Kidney (tissue), 14 donors: ENCODE data around the gene CD84. TPM values are rescaled to one million over a fixed set of nuclear protein-coding genes. Genes with fewer than 3 reads are reported as not detected.
A peak's percentile ranks its signal among the peaks of the same experiment; 100 is the strongest.
"Not testable (repeated sequence)": the region's sequence is repeated elsewhere in the genome, so short reads cannot be mapped to it uniquely, and the experiment has no call there.

Experiments used
- DNase-seq, 5 donors: peaks; one replicate each; pipeline ENCODE4 v3.0.0-alpha.2; 2013 to 2020
- FAIRE-seq: peaks from 2 replicates; lab custom pipeline; 2012; peaks lifted over from hg19 to GRCh38; lab: Jason Lieb, UNC
- H3K27ac ChIP-seq, 2 donors: one replicate each; pipeline ENCODE4 v1.7.0; 2013; ENCODE audit warnings: low read depth in 2 of 2, low read length in 2 of 2, inconsistent platforms in 1 of 2
- H3K27me3 ChIP-seq: one replicate; pipeline ENCODE4 v1.7.1; 2013; ENCODE audit warnings: low read length, inconsistent platforms; ENCODE audit not compliant: control insufficient read depth, insufficient read depth
- H3K36me3 ChIP-seq, 3 donors: one replicate each; pipeline versions ENCODE4 v1.7.0 to v1.7.1; 2013; ENCODE audit warnings: low read length in 3 of 3, control low read depth in 1 of 3, inconsistent platforms in 1 of 3; ENCODE audit not compliant: insufficient read depth in 3 of 3, control insufficient read depth in 2 of 3
- H3K4me1 ChIP-seq, 3 donors: one replicate each; pipeline versions ENCODE4 v1.7.0 to v1.7.1; 2013; ENCODE audit warnings: low read length in 3 of 3, inconsistent platforms in 1 of 3, low read depth in 1 of 3; ENCODE audit not compliant: control insufficient read depth in 2 of 3, insufficient read depth in 2 of 3
- H3K4me3 ChIP-seq, 3 donors: one replicate each; pipeline versions ENCODE4 v1.7.0 to v1.8.1; 2013; ENCODE audit warnings: low read length in 3 of 3, control low read depth in 1 of 3, inconsistent platforms in 1 of 3
- H3K9ac ChIP-seq, 3 donors: one replicate each; pipeline versions ENCODE4 v1.7.0 to v1.7.1; 2013; ENCODE audit warnings: low read length in 3 of 3, control low read depth in 1 of 3, inconsistent platforms in 1 of 3
- H3K9me3 ChIP-seq, 3 donors: one replicate each; pipeline versions ENCODE4 v1.7.0 to v1.7.1; 2013; ENCODE audit warnings: low read length in 3 of 3, control low read depth in 1 of 3, inconsistent platforms in 1 of 3; ENCODE audit not compliant: control insufficient read depth in 2 of 3, insufficient read depth in 1 of 3
- intact Hi-C: fragments of 100-400 bp; cut with DNase I; formaldehyde crosslinking; loops from one replicate; pipeline ENCODE4 v1.11.1; 2022
- polyA plus RNA-seq: library from polyadenylated mRNA; stranded (reverse); fragments of 350-450 nt; fragmentation: Illumina TruSeq; extraction: RNeasy Lipid Tissue Mini Kit (QIAGEN cat#74804); gene quantifications from one replicate; pipeline ENCODE4 v1.2.3, GENCODE V29; 2014; ENCODE audit warnings: low read depth, low replicate concordance; ENCODE audit not compliant: insufficient read depth
- total RNA-seq: library from RNA; stranded (reverse); fragmentation: NEBNext Ultra II Directional; extraction: Animal tissue kit (Norgen Biotek cat#: 25700); gene quantifications from one replicate; pipeline ENCODE4 v1.2.1, GENCODE V29; 2021
- TF ChIP-seq, protein P1 (sequence below): IDR thresholded peaks from 3 replicates; pipeline ENCODE4 v1.5.1; 2012; ENCODE audit warnings: mild to moderate bottlenecking, moderate library complexity, borderline replicate concordance; ENCODE audit not compliant: insufficient read depth; ENCODE audit errors: extremely low read depth
- donor health status: control.
- donor health status: control.
- donor health status: control.
- donor health status: control.
- donor health status: control.
- donor health status: DM: yes; HTN: yes; CAD: no.
- donor health status: Normal renal cell carcinoma (clear cell type).

CD84 gene
- total and polyA plus RNA-seq, 2 donors from 2014 or later: 0.30 to 17.5 TPM

GRCh38 chr1:160534823-160535605 is 44.3 kb downstream of the CD84 start:
- intact Hi-C loops: no loop called here
- H3K36me3 ChIP-seq: no peaks in the 10 kb centered on the region
- H3K4me3 ChIP-seq: no peak overlapping the region
- peaks cover 0 to 5% (median 4%) of the 10 kb centered on the region in 3 donors for H3K9me3 ChIP-seq
- no peaks in the 10 kb centered on the region for H3K27me3 ChIP-seq
- TF ChIP-seq, protein P1, sequence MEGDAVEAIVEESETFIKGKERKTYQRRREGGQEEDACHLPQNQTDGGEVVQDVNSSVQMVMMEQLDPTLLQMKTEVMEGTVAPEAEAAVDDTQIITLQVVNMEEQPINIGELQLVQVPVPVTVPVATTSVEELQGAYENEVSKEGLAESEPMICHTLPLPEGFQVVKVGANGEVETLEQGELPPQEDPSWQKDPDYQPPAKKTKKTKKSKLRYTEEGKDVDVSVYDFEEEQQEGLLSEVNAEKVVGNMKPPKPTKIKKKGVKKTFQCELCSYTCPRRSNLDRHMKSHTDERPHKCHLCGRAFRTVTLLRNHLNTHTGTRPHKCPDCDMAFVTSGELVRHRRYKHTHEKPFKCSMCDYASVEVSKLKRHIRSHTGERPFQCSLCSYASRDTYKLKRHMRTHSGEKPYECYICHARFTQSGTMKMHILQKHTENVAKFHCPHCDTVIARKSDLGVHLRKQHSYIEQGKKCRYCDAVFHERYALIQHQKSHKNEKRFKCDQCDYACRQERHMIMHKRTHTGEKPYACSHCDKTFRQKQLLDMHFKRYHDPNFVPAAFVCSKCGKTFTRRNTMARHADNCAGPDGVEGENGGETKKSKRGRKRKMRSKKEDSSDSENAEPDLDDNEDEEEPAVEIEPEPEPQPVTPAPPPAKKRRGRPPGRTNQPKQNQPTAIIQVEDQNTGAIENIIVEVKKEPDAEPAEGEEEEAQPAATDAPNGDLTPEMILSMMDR: no peak
- no peak overlapping the region for H3K9ac ChIP-seq
- no peak overlapping the region for H3K27ac ChIP-seq
- DNase-seq (no peak), FAIRE-seq (no peak)
- no peaks in the 10 kb centered on the region for H3K4me1 ChIP-seq

- H3K9ac ChIP-seq, H3K9me3 ChIP-seq, H3K27me3 ChIP-seq, intact Hi-C loops, H3K4me3 ChIP-seq, H3K36me3 ChIP-seq, H3K27ac ChIP-seq, FAIRE-seq, H3K4me1 ChIP-seq, DNase-seq: not testable (repeated sequence)
Measured at GRCh38 chr1:160532557-160532813, 46.8 kb downstream of the CD84 start.

DNA sequence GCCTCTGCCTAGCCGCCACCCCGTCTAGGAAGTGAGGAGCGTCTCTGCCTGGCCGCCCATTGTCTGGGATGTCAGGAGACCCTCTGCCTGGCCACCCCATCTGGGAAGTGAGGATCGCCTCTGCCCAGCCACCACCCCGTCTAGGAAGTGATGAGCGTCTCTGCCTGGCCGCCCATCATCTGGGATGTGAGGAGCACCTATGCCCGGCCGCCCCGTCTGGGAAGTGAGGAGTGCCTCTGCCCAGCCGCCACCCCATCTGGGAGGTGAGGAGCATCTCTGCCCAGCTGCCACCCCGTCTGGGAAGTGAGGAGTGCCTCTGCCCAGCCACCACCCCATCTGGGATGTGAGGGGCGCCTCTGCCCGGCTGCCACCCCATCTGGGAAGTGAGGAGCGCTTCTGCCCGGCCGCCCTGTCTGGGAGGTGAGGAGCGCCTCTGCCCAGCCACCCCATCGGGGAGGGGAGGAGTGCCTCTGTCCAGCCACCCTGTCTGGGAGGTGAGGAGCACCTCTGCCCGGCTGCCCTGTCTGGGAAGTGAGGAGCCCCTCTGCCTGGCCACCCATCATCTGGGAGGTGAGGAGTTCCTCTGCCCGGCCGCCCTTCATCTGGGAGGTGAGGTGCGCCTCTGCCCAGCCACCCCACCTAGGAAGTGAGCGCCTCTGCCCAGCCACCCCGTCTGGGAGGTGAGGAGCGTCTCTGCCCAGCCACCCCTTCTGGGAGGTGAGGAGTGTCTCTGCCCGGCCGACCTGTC is 47.3 kb downstream of the CD84 start:
- FAIRE-seq, H3K9ac ChIP-seq, intact Hi-C loops, H3K9me3 ChIP-seq, H3K27ac ChIP-seq, H3K4me1 ChIP-seq, H3K27me3 ChIP-seq, H3K4me3 ChIP-seq, H3K36me3 ChIP-seq: not testable (repeated sequence)
- DNase-seq: peak in 1 of 5 donors; percentile 68

DNA sequence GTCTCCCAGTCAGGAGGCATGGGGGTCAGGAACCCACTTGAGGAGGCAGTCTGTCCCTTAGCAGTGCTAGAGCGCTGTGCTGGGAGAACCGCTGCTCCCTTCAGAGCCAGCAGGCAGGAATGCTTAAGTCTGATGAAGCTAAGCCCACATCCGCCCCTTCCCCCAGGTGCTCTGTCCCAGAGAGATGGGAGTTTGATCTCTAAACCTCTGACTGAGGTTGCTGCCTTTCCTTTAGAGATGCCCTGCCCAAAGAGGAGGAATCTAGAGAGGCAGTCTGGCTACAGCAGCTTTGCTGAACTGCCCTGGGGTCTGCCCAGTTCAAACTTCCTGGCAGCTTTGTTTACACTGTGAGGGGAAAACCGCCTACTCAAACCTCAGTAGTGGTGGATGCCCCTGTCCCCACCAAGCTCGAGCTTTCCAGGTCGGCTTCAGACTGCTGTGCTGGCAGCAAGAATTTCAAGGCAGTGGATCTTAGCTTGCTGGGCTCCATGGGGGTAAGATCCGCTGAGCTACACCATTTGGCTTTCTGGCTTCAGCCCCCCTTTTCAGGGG is 49.8 kb downstream of the CD84 start:
- H3K27me3 ChIP-seq, H3K36me3 ChIP-seq, H3K4me3 ChIP-seq, H3K27ac ChIP-seq, H3K9me3 ChIP-seq, intact Hi-C loops, H3K9ac ChIP-seq, FAIRE-seq, H3K4me1 ChIP-seq, DNase-seq: not testable (repeated sequence)

DNA sequence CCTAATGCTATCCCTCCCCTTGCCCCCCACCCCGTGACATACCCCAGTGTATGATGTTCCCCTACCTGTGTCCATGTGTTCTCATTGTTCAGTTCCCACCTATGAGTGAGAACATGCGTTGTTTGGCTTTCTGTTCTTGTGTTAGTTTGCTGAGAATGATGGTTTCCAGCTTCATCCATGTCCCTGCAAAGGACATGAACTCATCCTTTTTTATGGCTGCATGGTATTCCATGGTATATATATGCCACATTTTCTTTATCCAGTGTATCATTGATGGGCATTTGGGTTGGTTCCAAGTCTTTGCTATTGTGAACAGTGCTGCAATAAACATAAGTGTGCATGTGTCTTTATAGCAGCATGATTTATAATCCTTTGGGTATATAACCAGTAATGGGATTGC is 55.5 kb downstream of the CD84 start:
- H3K27me3 ChIP-seq, H3K4me1 ChIP-seq, H3K27ac ChIP-seq, FAIRE-seq, H3K9me3 ChIP-seq, H3K36me3 ChIP-seq, H3K4me3 ChIP-seq, intact Hi-C loops, H3K9ac ChIP-seq, DNase-seq: not testable (repeated sequence)
